ENCODE data around the gene VEGFB.
A peak's percentile ranks its signal among the peaks of the same experiment; 100 is the strongest.

Gene VEGFB

DNA sequence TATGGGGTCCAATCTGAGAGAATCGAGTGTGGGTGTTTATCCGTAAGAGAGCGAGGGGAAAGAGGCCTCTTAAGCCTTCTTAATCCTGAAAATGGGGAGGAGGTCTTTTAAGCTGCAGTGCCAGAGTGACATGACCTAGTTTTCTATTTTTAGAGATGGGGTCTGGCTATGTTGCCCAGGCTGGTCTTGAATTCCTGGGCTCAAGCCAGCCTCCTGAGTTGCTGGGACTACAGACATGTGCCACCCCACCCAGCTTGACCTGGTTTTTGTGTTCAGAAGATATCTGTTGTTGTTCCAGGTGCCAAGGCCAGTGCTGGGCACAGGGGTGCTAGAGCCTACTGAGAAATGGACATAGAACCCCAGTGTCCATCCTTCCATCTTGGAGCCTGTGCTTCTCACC lies 48.7 kb downstream of the VEGFB start:
- no peak for DNase-seq (ENCODE audit: low read depth in 2 of 2)

DNA sequence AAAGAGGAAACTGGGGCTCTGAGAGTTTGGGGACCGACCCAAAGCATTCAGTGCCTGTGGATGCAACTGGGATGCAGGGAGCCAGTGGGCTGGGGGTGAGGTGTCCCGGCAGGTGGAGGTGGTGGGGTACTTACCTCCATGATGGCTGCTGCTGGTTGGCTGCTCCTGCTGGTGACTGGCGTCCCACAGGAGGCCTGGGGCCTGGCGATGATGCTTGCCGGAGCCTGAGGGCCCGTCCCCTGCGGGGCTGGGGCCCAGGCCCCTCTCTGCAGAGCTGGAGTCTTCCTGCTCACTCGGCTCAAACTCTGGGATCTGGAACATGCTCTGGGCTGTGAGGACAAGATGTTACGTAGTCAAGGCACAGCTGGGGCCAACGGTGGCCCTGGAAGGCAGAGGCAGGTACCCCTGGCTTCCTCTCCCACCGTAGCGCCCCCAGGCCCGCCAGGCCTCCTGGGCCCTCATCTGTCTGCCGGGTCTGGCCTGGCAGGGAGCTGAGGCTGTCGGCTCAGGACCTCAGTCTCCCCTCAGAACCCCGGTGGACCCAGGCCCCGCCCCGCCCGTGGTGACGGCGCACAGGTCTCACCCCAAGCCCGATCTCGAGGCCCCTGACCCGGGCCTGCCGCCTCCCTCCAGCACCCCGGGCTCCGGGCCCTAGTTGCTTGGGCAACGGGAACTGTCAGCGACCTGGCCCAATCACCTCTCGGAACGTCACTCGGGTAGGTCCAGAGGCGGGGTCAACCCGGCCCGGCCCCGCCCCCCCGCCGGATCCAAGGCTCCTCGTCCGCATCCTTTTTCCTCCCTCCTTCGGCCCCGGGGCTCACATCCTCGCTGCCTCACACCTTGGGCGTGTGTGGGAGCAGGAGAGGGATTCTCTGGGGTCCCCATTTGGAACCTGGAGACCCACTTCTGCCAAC lies 49.9 kb downstream of the VEGFB start, which contains the start of gene BAD:
Gene BAD, minus strand, starts transcription at position 618 of the 914 bp plus-strand sequence. Its CDS starts 297 bp downstream, at position 321.
- peak; percentile 90 for DNase-seq (ENCODE audit: low read depth in 2 of 2)

DNA sequence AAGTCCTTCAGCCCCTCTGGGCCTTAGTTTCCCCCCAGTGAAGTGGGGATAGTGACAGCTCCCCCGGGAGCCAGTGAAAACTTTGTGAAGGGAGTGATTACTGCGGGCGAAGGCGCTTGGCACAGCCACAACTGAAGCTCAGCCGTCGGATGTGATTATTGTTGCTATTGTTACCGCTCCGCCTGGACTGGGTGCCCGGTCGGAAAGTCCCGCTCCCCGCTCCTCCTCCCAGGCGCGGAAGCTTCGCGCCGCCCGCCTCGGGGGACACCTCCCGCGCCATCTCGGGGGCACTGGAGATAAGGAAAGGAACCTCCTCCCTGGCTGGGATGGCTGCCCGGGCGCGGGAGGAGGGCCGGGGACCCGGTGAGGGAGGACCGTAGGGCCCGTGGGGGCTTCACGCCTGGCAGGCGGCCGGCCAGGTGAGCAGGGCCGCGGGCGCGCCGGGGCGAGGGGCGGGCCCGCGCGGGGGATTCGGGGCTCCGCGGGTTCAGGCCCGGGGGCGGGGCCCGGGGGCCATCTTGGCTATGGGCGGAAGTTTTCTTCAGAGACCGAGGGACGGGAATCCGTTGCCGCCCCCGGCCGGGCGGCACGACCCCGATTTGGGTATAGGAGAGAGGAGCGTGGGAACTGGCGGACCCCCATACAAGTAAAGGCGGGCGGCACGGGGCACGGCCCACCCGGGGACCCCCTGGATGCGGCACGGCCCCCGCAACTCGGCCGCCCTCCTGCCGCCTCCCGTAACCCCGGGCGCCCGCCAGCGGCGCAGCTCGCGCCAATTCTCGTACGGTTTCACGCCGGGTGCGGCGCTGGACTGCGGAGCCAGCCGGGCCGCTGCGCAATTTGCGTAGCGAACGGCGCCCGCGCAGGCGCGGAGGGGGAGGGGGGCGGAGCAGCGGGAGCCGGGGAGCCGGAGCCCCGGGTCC lies 50.8 kb downstream of the VEGFB start, which contains the start of gene GPR137:
Gene GPR137, plus strand, starts transcription at position 887 of the 923 bp plus-strand sequence. CDS start 677 bp downstream, outside the sequence.
- DNase-seq (ENCODE audit: low read depth in 2 of 2) = peak; percentile 82 to 85

DNA sequence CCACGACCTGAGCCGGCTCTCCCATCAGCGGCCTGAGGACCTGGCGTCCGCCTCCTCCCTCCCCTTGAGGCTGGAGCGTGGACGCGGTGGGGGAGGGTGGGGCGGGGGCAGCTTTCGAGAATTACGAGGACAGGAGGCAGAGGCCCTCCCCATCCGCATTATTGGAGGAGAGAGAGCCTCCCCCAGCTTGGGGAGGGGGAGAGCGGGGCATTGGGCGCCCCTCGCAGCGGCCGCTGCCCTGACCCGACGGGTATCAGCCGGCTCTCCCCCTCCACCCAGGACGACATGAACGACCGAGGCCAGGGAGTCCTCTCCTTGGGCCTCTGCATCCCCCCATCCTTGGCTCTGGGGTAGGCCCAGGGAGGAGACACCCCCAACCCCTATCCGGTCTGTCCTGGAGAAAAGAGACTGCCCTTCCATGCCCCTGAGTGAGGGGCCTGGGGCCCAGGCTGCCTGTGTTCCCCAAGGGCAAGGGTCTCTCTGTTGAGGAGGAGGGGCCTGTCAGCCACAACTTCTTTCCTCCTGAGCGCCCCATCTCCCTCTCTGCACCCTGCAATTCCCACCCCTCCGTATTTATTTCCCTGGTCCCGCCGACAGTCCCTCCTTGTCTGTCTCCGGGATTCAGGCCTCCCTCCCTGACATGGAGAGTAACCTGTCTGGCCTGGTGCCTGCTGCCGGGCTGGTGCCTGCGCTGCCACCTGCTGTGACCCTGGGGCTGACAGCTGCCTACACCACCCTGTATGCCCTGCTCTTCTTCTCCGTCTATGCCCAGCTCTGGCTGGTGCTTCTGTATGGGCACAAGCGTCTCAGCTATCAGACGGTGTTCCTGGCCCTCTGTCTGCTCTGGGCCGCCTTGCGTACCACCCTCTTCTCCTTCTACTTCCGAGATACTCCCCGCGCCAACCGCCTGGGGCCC lies 51.8 kb downstream of the VEGFB start:
- no peak for DNase-seq (ENCODE audit: low read depth in 2 of 2)

DNA sequence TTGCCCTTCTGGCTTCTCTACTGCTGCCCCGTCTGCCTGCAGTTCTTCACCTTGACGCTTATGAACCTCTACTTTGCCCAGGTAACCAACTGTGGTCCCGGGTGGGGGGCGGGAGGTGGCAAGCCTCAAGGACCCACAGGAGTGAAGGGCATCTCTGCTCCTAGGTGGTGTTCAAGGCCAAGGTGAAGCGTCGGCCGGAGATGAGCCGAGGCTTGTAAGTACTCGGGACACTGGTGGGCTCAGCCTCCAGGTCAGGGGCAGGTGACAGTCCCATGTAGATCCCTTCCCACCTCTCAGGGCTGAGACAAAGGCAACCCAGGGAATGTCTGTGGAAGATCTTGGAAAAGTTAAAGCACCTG lies 52.4 kb downstream of the VEGFB start:
- DNase-seq (ENCODE audit: low read depth in 2 of 2) = no peak

DNA sequence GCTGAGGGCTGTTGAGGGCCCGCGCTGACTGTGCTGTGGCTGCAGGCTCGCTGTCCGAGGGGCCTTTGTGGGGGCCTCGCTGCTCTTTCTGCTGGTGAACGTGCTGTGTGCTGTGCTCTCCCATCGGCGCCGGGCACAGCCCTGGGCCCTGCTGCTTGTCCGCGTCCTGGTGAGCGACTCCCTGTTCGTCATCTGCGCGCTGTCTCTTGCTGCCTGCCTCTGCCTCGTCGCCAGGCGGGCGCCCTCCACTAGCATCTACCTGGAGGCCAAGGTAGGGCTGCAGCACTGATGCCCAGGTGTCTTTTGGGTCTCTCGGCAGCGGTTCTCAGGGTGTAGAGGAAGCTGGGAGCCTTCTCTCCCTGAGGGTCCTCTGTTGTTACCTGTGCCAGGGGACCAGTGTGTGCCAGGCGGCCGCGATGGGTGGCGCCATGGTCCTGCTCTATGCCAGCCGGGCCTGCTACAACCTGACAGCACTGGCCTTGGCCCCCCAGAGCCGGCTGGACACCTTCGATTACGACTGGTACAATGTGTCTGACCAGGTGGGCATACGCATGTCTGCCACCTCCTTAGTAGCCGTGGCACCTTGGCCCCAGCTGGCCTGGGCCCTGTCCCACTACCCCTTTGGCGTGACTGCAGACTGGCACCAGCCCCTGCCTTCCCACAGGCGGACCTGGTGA lies 53.4 kb downstream of the VEGFB start:
- DNase-seq (ENCODE audit: low read depth in 2 of 2) = no peak

DNA sequence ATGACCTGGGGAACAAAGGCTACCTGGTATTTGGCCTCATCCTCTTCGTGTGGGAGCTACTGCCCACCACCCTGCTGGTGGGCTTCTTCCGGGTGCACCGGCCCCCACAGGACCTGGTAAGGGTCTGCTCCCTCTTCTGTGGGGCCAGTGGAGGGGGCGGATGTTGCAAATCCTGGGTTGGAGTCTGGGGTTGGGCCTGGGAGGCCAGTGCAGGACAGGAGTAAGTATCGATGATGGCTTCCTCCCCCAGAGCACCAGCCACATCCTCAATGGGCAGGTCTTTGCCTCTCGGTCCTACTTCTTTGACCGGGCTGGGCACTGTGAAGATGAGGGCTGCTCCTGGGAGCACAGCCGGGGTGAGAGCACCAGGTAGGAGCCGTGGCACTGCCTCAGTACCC lies 54.0 kb downstream of the VEGFB start:
- no peak for DNase-seq (ENCODE audit: low read depth in 2 of 2)

Measured in activated CD4-positive, alpha-beta T cell treated with anti-CD3 and anti-CD28 coated beads for 24 hours (primary cell).